IMR-90 (cell line): ENCODE results near the gene AGPAT3. TPM values are rescaled to one million over a fixed set of nuclear protein-coding genes. Genes with fewer than 3 reads are reported as not detected.

ENCODE experiments used
- ATAC-seq: fragments of 200-7000 bp; cut with Tn5 transposase; 2 replicates; pipeline ENCODE4 v1.9.1; 2020; ENCODE audit warnings: low read depth, mild to moderate bottlenecking, moderate library complexity
- BruUV-seq: library from RNA; stranded (reverse); fragments of 400-500 nt; replicated peaks from 2 replicates; lab custom pipeline; 2021; lab: Mats Ljungman, UMichigan
- CTCF ChIA-PET: fragments of 300-600 bp; formaldehyde crosslinking; extraction: SDS; loops from one replicate; lab custom pipeline; 2021; ENCODE audit warnings: antibody characterized with exemption; lab: Yijun Ruan, JAX
- POLR2A ChIA-PET: fragments of 300-600 bp; sonication (Branson Sonifier 250); formaldehyde crosslinking; loops from one replicate; lab custom pipeline; 2022; ENCODE audit warnings: antibody characterized with exemption; ENCODE audit not compliant: unreplicated experiment; lab: Charles Lee
- DNase-seq: peaks from one replicate; pipeline ENCODE4 v3.0.0; 2013
- H2AFZ ChIP-seq: replicated peaks from 2 replicates; pipeline ENCODE3; 2013; ENCODE audit warnings: low read length, mild to moderate bottlenecking; ENCODE audit not compliant: poor library complexity
- H2AK5ac ChIP-seq: 2 replicates; pipeline ENCODE4 v1.6.1; 2013; ENCODE audit warnings: low read depth, low read length, inconsistent platforms
- H2AK9ac ChIP-seq: replicated peaks from 2 replicates; pipeline ENCODE3; 2013; ENCODE audit warnings: mild to moderate bottlenecking, low read depth, low read length, moderate library complexity; ENCODE audit not compliant: poor library complexity
- H2BK120ac ChIP-seq: 2 replicates; pipeline ENCODE4 v1.6.1; 2013; ENCODE audit warnings: low read depth, low read length, inconsistent platforms
- H2BK15ac ChIP-seq: 3 replicates; pipeline ENCODE4 v1.6.1; 2013; ENCODE audit warnings: low read depth, low read length, inconsistent platforms
- H2BK20ac ChIP-seq: 2 replicates; pipeline ENCODE4 v1.6.1; 2013; ENCODE audit warnings: low read depth, mild to moderate bottlenecking, inconsistent platforms, low read length, moderate library complexity
- H2BK5ac ChIP-seq: 2 replicates; pipeline ENCODE4 v1.6.1; 2013; ENCODE audit warnings: mild to moderate bottlenecking, low read depth, low read length, inconsistent platforms; ENCODE audit not compliant: poor library complexity, severe bottlenecking
- H3K14ac ChIP-seq: replicated peaks from 2 replicates; pipeline ENCODE4 v1.6.1; 2013; ENCODE audit warnings: low read depth, low read length, inconsistent platforms
- H3K18ac ChIP-seq: 2 replicates; pipeline ENCODE4 v1.6.1; 2013; ENCODE audit warnings: low read depth, low read length, control low read depth
- H3K23ac ChIP-seq: 2 replicates; pipeline ENCODE4 v1.6.1; 2013; ENCODE audit warnings: low read depth, low read length, inconsistent platforms
- H3K27ac ChIP-seq: 2 replicates; pipeline ENCODE4 v1.5.1; 2013; ENCODE audit warnings: mild to moderate bottlenecking, control low read depth, low read length; ENCODE audit not compliant: insufficient read depth
- H3K27me3 ChIP-seq: 2 replicates; pipeline ENCODE4 v1.6.1; 2013; ENCODE audit warnings: low read length; ENCODE audit not compliant: control insufficient read depth, insufficient read depth
- H3K36me3 ChIP-seq: 2 replicates; pipeline ENCODE4 v1.6.1; 2013; ENCODE audit warnings: low read length, mixed read lengths; ENCODE audit not compliant: control insufficient read depth, insufficient read depth
- H3K4ac ChIP-seq: 2 replicates; pipeline ENCODE4 v1.6.1; 2013; ENCODE audit warnings: low read depth, low read length, inconsistent platforms
- H3K4me1 ChIP-seq: 2 replicates; pipeline ENCODE4 v1.6.1; 2013; ENCODE audit warnings: low read length, mixed read lengths; ENCODE audit not compliant: control insufficient read depth, insufficient read depth
- H3K4me2 ChIP-seq: 2 replicates; pipeline ENCODE4 v1.6.1; 2013; ENCODE audit warnings: low read depth, mild to moderate bottlenecking, control low read depth, low read length, moderate library complexity
- H3K4me3 ChIP-seq: 2 replicates; pipeline ENCODE4 v1.5.1; 2013; ENCODE audit warnings: low read depth, mild to moderate bottlenecking, control low read depth, low read length, moderate library complexity; ENCODE audit not compliant: insufficient read depth
- H3K56ac ChIP-seq: 2 replicates; pipeline ENCODE4 v1.6.1; 2013; ENCODE audit warnings: low read length, inconsistent platforms; ENCODE audit not compliant: insufficient read depth; ENCODE audit errors: extremely low read depth
- H3K79me1 ChIP-seq, 2 experiments: 2 replicates each; pipeline ENCODE4 v1.6.1; 2013; ENCODE audit warnings: low read length in 2 of 2, inconsistent platforms in 1 of 2, low read depth in 1 of 2
- H3K9ac ChIP-seq: 2 replicates; pipeline ENCODE4 v1.6.1; 2013; ENCODE audit warnings: low read depth, low read length, control low read depth
- H3K9me1 ChIP-seq: 2 replicates; pipeline ENCODE4 v1.6.1; 2013; ENCODE audit warnings: low read length, inconsistent platforms; ENCODE audit not compliant: insufficient read depth
- H3K9me3 ChIP-seq: 2 replicates; pipeline ENCODE4 v1.6.1; 2013; ENCODE audit warnings: low read length; ENCODE audit not compliant: control insufficient read depth, insufficient read depth
- H4K20me1 ChIP-seq: 2 replicates; pipeline ENCODE4 v1.6.1; 2013; ENCODE audit warnings: low read length, inconsistent platforms; ENCODE audit not compliant: insufficient read depth
- H4K5ac ChIP-seq: 2 replicates; pipeline ENCODE4 v1.6.1; 2013; ENCODE audit warnings: mild to moderate bottlenecking, low read depth, low read length, control low read depth
- H4K8ac ChIP-seq, 2 experiments: 2 replicates each; pipeline ENCODE4 v1.6.1; 2013; ENCODE audit warnings: low read depth in 2 of 2, low read length in 2 of 2, control low read depth in 1 of 2, inconsistent platforms in 1 of 2
- H4K91ac ChIP-seq: 2 replicates; pipeline ENCODE4 v1.6.1; 2013; ENCODE audit warnings: low read depth, low read length, inconsistent platforms; ENCODE audit not compliant: insufficient read depth
- CHD1 ChIP-seq: IDR thresholded peaks from 2 replicates; pipeline ENCODE4 v1.6.1; 2012; ENCODE audit warnings: low read depth, low read length, improper control_type of control experiment
- MAZ ChIP-seq: IDR thresholded peaks from 2 replicates; pipeline ENCODE4 v1.6.1; 2012; ENCODE audit warnings: low read depth, mild to moderate bottlenecking, low read length, improper control_type of control experiment, moderate library complexity, borderline replicate concordance
- NFE2L2 ChIP-seq: fragments of 150-350 bp; IDR thresholded peaks from 2 replicates; pipeline ENCODE4 v1.6.1; 2016; ENCODE audit warnings: low read depth, mild to moderate bottlenecking, low read length
- RCOR1 ChIP-seq: IDR thresholded peaks from 2 replicates; pipeline ENCODE4 v1.6.1; 2012; ENCODE audit warnings: mild to moderate bottlenecking, low read length, improper control_type of control experiment; ENCODE audit not compliant: insufficient replicate concordance
- WGBS, 2 experiments: methylation state at CpG; one replicate each; pipeline versions ENCODE4 v1.1.5 to v1.1.7; 2013; ENCODE audit warnings: missing lambda C conversion rate in 2 of 2; ENCODE audit not compliant: insufficient read length in 1 of 2; ENCODE audit errors: extremely low coverage in 2 of 2; 5-methylcytosine and 5-hydroxymethylcytosine counted together
- dilution Hi-C: fragments of 300-500 bp; cut with HindIII; formaldehyde crosslinking; loops from one replicate; pipeline ENCODE4 v1.14.3; 2018; ENCODE audit warnings: low sequenced_read_pairs; ENCODE audit not compliant: unreplicated experiment
- in situ Hi-C: fragments of 300-500 bp; cut with MboI; formaldehyde crosslinking; loops from 3 replicates; pipeline ENCODE4 v1.14.3; 2019; ENCODE audit warnings: low sequenced_read_pairs, inconsistent platforms, mixed read lengths
- intact Hi-C: fragments of 100-400 bp; cut with micrococcal nuclease; formaldehyde crosslinking; loops from 2 replicates; pipeline ENCODE4 v1.10.0; 2022
- polyA plus RNA-seq, 3 experiments: library from polyadenylated mRNA; depleted of rRNA; stranded (reverse); fragments of >200 nt; gene quantifications; 2 replicates each; pipeline ENCODE4 v1.2.3, GENCODE V29; 2012; ENCODE audit warnings: low replicate concordance in 1 of 3
- total RNA-seq: library from RNA; depleted of rRNA; stranded (reverse); fragments of >200 nt; gene quantifications from 2 replicates; pipeline ENCODE4 v1.2.3, GENCODE V29; 2012

Gene AGPAT3
- total and polyA plus RNA-seq, 2 of the 4 experiments (the other 2 are of a cell fraction), result 27.1 to 38.7 TPM

- 90% methylated on average over 4 of the region's 11 CpGs; no CpG with 5 or more reads in 1 of the 2 experiments for whole genome bisulfite sequencing, 2 experiments
- Histone ChIP-seq H2BK20ac (no peak overlapping the region), H3K4me1 (no peaks in the 10 kb centered on the region), H3K9ac (no peak overlapping the region), H2AFZ (no peak overlapping the region), H4K20me1 (no peaks in the 10 kb centered on the region), H3K56ac (no peak overlapping the region), H4K8ac (no peak overlapping the region), H3K4ac (no peak overlapping the region), H4K5ac (no peak overlapping the region), H3K14ac (no peak overlapping the region), H2BK120ac (no peak overlapping the region), H3K23ac (no peak overlapping the region), H3K27ac (no peak overlapping the region), H3K9me3 (peaks cover 2% of the 10 kb centered on the region; the same call in 1 of the 2 replicates), H3K27me3 (peaks cover 10% of the 10 kb centered on the region; the same call in 1 of the 2 replicates), H2BK5ac (no peak overlapping the region), H2AK5ac (no peak overlapping the region), H4K91ac (no peak overlapping the region), H3K4me3 (no peak overlapping the region), H3K4me2 (no peak overlapping the region), H2BK15ac (no peak overlapping the region), H3K18ac (no peak overlapping the region), H3K79me1 (no peaks in the 10 kb centered on the region), H3K9me1 (peaks cover 3% of the 10 kb centered on the region; the same call in 1 of the 2 replicates), H3K36me3 (no peaks in the 10 kb centered on the region), H2AK9ac (no peak overlapping the region)
- no TSS peak for BruUV-seq
- intact Hi-C loops, result no loop called here
- in situ Hi-C loops, result no loop called here
- dilution Hi-C loops, result no loop called here
- DNase-seq (no peak), ATAC-seq (no peak)
- TF ChIP-seq NFE2L2, result no peak
- no peak for TF ChIP-seq RCOR1
- TF ChIP-seq MAZ, result no peak
- no peak for TF ChIP-seq CHD1
- ChIA-PET CTCF (interaction anchor here (1.4 kb wide), 1 partner anchor 16 kb away, joined by 3 read pairs; no protein-coding TSS in a partner anchor), POLR2A (no interaction called here)
Observed at GRCh38 chr21:43992121-43992520, 127.1 kb downstream of the AGPAT3 start.
